ENCODE data around the gene CAD.

- TF ChIP-seq POLR2A (IDR thresholded peaks at IDR 0.05) (no peak), CTCF (IDR thresholded peaks at IDR 0.05) (no peak), EP300 (IDR thresholded peaks at IDR 0.05) (no peak)
Measured at GRCh38 chr2:27250652-27251379, 33.6 kb downstream of the CAD start.

Data from stomach (tissue), 4 donors.